ENCODE measurements around the gene KCNH1.

- no peak for TF ChIP-seq HNF4G (IDR thresholded peaks at IDR 0.05)
- no peak for TF ChIP-seq CTCF (IDR thresholded peaks at IDR 0.05; ENCODE audit: low read depth, low read length, missing input control)
- no peak for TF ChIP-seq RAD21 (IDR thresholded peaks at IDR 0.05)
- TF ChIP-seq, protein P1, sequence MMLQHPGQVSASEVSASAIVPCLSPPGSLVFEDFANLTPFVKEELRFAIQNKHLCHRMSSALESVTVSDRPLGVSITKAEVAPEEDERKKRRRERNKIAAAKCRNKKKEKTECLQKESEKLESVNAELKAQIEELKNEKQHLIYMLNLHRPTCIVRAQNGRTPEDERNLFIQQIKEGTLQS (IDR thresholded peaks at IDR 0.05), result no peak
- no peak for TF ChIP-seq JUND (IDR thresholded peaks at IDR 0.05)
- TF ChIP-seq, protein P2, sequence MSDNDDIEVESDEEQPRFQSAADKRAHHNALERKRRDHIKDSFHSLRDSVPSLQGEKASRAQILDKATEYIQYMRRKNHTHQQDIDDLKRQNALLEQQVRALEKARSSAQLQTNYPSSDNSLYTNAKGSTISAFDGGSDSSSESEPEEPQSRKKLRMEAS (IDR thresholded peaks at IDR 0.05), result no peak
- no peak for TF ChIP-seq REST (IDR thresholded peaks at IDR 0.05)
- TF ChIP-seq SP1 (IDR thresholded peaks at IDR 0.05), result no peak
- TF ChIP-seq RXRA (IDR thresholded peaks at IDR 0.05), result no peak
- no peak for TF ChIP-seq FOXA1 (IDR thresholded peaks at IDR 0.05)
- TF ChIP-seq TAF1 (conservative IDR thresholded peaks at IDR 0.05), result no peak
- TF ChIP-seq NR2F2 (IDR thresholded peaks at IDR 0.05), result no peak
- no peak for TF ChIP-seq YY1 (IDR thresholded peaks at IDR 0.05)
Measured at GRCh38 chr1:210898473-210898872, 235.5 kb downstream of the KCNH1 start.
